Stimulated activated CD8-positive, alpha-beta memory T cell treated with anti-CD3 and anti-CD28 coated beads, Interleukin-7, amount 100 ng/mL, for 48 hours (primary cell): ENCODE data around the gene JADE1.

Experiments
- DNase-seq, 2 donors: peaks; one replicate each; pipeline ENCODE4 v3.0.0-alpha.2; 2020; ENCODE audit warnings: low read depth in 1 of 2; ENCODE audit errors: extremely low read depth in 1 of 2

JADE1 gene

GRCh38 chr4:128869776-128870509 lies 60.4 kb downstream of the JADE1 start:
- no peak for DNase-seq

GRCh38 chr4:128871948-128872347 lies 62.4 kb downstream of the JADE1 start:
- no peak for DNase-seq

DNA sequence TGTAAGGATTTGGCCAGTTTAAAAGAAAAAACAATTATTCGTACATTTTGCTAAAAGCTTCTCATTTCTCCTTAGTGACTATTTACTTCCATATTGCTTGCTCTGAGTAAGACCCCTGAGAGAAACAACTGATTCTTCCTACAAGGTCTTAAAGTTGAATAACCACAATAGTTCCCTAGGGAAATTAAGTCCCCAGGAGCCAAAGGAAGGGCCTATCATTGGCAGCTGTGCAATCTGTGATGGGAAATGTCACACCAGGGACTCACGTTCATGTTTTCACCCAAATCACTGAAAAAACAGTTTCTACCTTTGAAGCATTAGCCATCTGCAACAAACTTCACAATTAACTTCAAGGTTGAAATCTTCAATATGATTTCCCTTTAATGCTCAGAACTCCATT lies 66.7 kb downstream of the JADE1 start:
- DNase-seq: no peak

DNA sequence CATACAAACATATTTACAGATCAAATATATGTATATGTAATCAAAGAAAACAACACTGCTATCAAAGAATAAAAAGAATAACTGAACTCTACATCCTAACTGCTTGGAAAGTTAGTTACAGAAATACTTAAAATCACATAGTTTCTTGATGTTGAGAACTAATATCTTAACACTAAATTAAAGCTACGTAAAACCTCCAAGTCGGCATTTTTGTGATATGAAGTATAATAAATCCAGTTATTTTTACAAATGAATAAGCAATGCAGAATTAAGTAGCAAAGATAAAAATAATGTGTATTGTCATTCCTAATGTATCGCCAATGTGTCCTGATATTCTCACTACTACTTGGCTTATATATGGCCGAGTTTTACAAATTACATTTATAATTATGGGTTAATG lies 68.4 kb downstream of the JADE1 start:
- no peak for DNase-seq

DNA sequence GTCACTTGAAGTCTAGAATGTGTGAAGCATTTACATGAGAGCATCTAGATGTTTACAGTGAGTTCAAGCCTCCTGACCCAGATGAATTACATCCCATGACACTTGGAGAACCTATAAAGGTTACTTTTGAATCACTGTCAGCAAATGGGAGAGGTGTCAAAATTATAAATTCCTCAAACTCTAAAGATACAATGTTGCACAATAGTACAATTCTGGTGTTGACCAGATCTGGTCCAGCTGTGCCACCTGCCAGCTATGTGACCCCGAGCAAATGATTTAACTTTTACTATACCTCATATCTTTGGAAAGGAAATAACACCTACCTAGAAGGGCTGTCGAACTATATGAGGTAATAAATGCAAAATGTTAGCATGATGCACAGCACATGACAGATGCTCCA lies 69.8 kb downstream of the JADE1 start:
- no peak for DNase-seq

- no peak for DNase-seq
Observed at GRCh38 chr4:128879971-128880370, 70.5 kb downstream of the JADE1 start.

- DNase-seq: no peak
Observed at GRCh38 chr4:128880662-128881061, 71.2 kb downstream of the JADE1 start.

GRCh38 chr4:128904821-128905220 lies 95.3 kb downstream of the JADE1 start:
- no peak for DNase-seq

GRCh38 chr4:128906581-128906980 lies 97.1 kb downstream of the JADE1 start:
- no peak for DNase-seq

GRCh38 chr4:128907981-128908380 lies 98.5 kb downstream of the JADE1 start:
- DNase-seq: no peak

GRCh38 chr4:128908735-128909134 lies 99.2 kb downstream of the JADE1 start:
- no peak for DNase-seq

GRCh38 chr4:128913228-128913627 lies 103.7 kb downstream of the JADE1 start:
- no peak for DNase-seq

DNA sequence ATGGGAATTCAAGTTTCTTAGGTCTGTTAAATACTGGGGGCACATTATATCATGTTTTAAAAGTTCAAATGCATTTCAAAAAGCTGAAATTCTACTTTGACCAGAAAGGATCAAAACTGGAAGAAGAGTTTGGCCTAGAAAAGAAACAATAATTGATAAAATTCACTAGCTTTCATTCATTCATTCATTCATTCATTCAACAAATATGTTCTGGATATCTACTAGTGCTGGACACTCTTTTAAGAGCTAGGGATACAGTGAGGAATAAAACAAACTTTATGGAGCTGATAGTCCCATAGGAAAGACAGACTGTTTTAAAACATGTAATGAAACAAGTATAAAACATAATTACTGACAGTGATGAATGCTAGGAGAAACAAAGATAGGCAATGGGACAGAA lies 106.0 kb downstream of the JADE1 start:
- no peak for DNase-seq

DNA sequence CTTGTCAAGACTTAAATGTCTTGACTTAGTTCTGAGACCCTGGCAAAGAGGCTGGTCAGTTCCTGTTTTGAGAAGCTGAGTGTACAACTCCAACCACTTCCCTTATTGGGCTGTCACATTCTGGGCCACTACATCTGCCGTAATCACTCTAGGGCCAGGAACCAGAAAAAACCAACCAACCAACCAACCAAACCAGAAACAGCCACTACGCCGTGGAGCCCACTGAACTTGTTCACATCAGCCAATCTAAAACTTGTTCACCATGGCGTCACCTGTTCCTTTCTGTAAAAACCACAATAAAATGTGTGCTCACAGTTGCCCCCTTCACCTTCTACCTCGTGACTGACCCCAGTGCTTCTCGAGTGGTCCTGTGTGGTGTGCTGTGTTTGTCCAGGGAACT lies 107.3 kb downstream of the JADE1 start:
- no peak for DNase-seq

GRCh38 chr4:128917781-128918180 lies 108.3 kb downstream of the JADE1 start:
- DNase-seq: no peak

- no peak for DNase-seq
Observed at GRCh38 chr4:128921954-128922353, 112.5 kb downstream of the JADE1 start.
